ENCODE data around the gene REXO5. TPM values are rescaled to one million over a fixed set of nuclear protein-coding genes. Genes with fewer than 3 reads are reported as not detected.

Gene REXO5
- total and polyA plus RNA-seq, 9 of the 15 experiments (the other 6 are each of a cell fraction or from before 2014, with no cell fraction given), result 10.5 to 45.1 (median 25.4) TPM

- no peak for TF ChIP-seq NEUROD1 (IDR thresholded peaks at IDR 0.05; ENCODE audit: borderline replicate concordance, low read depth, low read length, partially characterized antibody)
- TF ChIP-seq VEZF1 (CRISPR knock-in tag; IDR thresholded peaks at IDR 0.05), result peak; percentile 84
- peak; percentile 51 for TF ChIP-seq MIER1 (IDR thresholded peaks at IDR 0.05; ENCODE audit: low read depth)
- no peak for TF ChIP-seq HDGF (IDR thresholded peaks at IDR 0.05)
- no peak for TF ChIP-seq SETDB1 (IDR thresholded peaks at IDR 0.05; ENCODE audit: low read length)
- TF ChIP-seq ZHX1 (conservative IDR thresholded peaks at IDR 0.05; ENCODE audit: low read length), result no peak
- peak; percentile 75 for TF ChIP-seq L3MBTL2 (IDR thresholded peaks at IDR 0.05)
- TF ChIP-seq ZBTB11 (CRISPR knock-in tag; IDR thresholded peaks at IDR 0.05), result peak in 2 of 3 experiments; percentile 3 to 91; a peak in 2 of 6 replicates
- TF ChIP-seq SIN3B (IDR thresholded peaks at IDR 0.05; ENCODE audit: low read depth), result peak; percentile 77
- no peak; a peak in 1 of 4 replicates for TF ChIP-seq TBL1XR1 (IDR thresholded peaks at IDR 0.05; ENCODE audit: low read length in 2 of 2)
- TF ChIP-seq POLR2B (IDR thresholded peaks at IDR 0.05; ENCODE audit: low read depth, partially characterized antibody), result peak; percentile 94
- TF ChIP-seq ETS2 (tag; IDR thresholded peaks at IDR 0.05; ENCODE audit: borderline replicate concordance, poor library complexity, severe bottlenecking), result no peak
- TF ChIP-seq TCF7 (IDR thresholded peaks at IDR 0.05; ENCODE audit: borderline replicate concordance), result no peak
- TF ChIP-seq HLTF (IDR thresholded peaks at IDR 0.05), result no peak
- TF ChIP-seq ZKSCAN3 (CRISPR knock-in tag; IDR thresholded peaks at IDR 0.05), result no peak
- peak; percentile 16 for TF ChIP-seq FIP1L1 (IDR thresholded peaks at IDR 0.05; ENCODE audit: low read depth, low read length, poor library complexity, severe bottlenecking)
- TF ChIP-seq E2F6 (IDR thresholded peaks at IDR 0.05; ENCODE audit: borderline replicate concordance in 1 of 2, extremely low read depth in 1 of 2, insufficient read depth in 1 of 2, insufficient read length in 1 of 2, low read depth in 1 of 2, low read length in 1 of 2, poor library complexity in 1 of 2, severe bottlenecking in 1 of 2), result peak; percentile 18 to 66
- TF ChIP-seq RFX1 (IDR thresholded peaks at IDR 0.05), result peak; percentile 35
These were observed at the start of gene REXO5, which contains the start of gene ERI2 (continued) for GRCh38 chr16:20806168-20807050.
